ENCODE data around the gene KERA. TPM values are rescaled to one million over a fixed set of nuclear protein-coding genes. Genes with fewer than 3 reads are reported as not detected.

The KERA gene
- total and polyA plus RNA-seq, 2 experiments from 2014 or later = not detected

- no peak for TF ChIP-seq NANOG (IDR thresholded peaks at IDR 0.05; ENCODE audit: borderline replicate concordance)
- no peak for TF ChIP-seq ZNF114 (CRISPR knock-in tag; IDR thresholded peaks at IDR 0.05)
- no peak for TF ChIP-seq EZH2phosphoT487 (IDR thresholded peaks at IDR 0.05; ENCODE audit: unreplicated experiment)
- TF ChIP-seq REST (IDR thresholded peaks at IDR 0.05; ENCODE audit: unreplicated experiment) = no peak
- no peak for TF ChIP-seq CREB1 (CRISPR knock-in tag; IDR thresholded peaks at IDR 0.05; ENCODE audit: low read depth)
- no peak for TF ChIP-seq STAT1 (IDR thresholded peaks at IDR 0.05; ENCODE audit: unreplicated experiment)
- no peak for TF ChIP-seq ZNF331 (CRISPR knock-in tag; IDR thresholded peaks at IDR 0.05; ENCODE audit: low read depth)
These were observed 13.1 kb upstream of the KERA start (continued) for GRCh38 chr12:91070936-91071335.

- H4K20me1 ChIP-seq (replicated peaks; ENCODE audit: insufficient read depth) = no peaks in the 10 kb centered on the region
- H3K36me3 ChIP-seq (ENCODE audit: insufficient read depth) = no peaks in the 10 kb centered on the region
- DNase-seq (ENCODE audit: low spot score) = no peak
- no peak overlapping the region for H2AFZ ChIP-seq
- H3K27me3 ChIP-seq (ENCODE audit: insufficient read depth) = no peaks in the 10 kb centered on the region
- no peak overlapping the region for H3K4me2 ChIP-seq
- Mint-ChIP-seq H3K9me3 (no peaks in the 10 kb centered on the region), H3K4me3 (no peak overlapping the region), H3K27ac (no peak overlapping the region), H3K4me1 (no peaks in the 10 kb centered on the region), H3K36me3 (ENCODE audit: low read depth) (no peaks in the 10 kb centered on the region), H3K27me3 (ENCODE audit: insufficient read depth, low read depth, poor library complexity) (no peaks in the 10 kb centered on the region)
- no peak overlapping the region for H3K27ac ChIP-seq (ENCODE audit: low read depth)
- H3F3A ChIP-seq (replicated peaks; ENCODE audit: low read depth) = no peaks in the 10 kb centered on the region
- ATAC-seq = no peak
- H3K4me1 ChIP-seq (ENCODE audit: insufficient read depth) = no peaks in the 10 kb centered on the region
- no peaks in the 10 kb centered on the region for H3K79me2 ChIP-seq (replicated peaks; ENCODE audit: insufficient read depth)
- H3K9me2 ChIP-seq (ENCODE audit: insufficient read depth) = no peaks in the 10 kb centered on the region
- no peak overlapping the region for H3K4me3 ChIP-seq
- TF ChIP-seq EZH2 (IDR thresholded peaks at IDR 0.05; ENCODE audit: low read depth, unreplicated experiment) (no peak), REST (IDR thresholded peaks at IDR 0.05; ENCODE audit: unreplicated experiment) (no peak), STAT1 (IDR thresholded peaks at IDR 0.05; ENCODE audit: unreplicated experiment) (no peak), ZNF331 (CRISPR knock-in tag; IDR thresholded peaks at IDR 0.05; ENCODE audit: low read depth) (no peak), ZNF462 (CRISPR knock-in tag; IDR thresholded peaks at IDR 0.05) (no peak), NANOG (IDR thresholded peaks at IDR 0.05; ENCODE audit: borderline replicate concordance) (no peak), EZH2phosphoT487 (IDR thresholded peaks at IDR 0.05; ENCODE audit: unreplicated experiment) (no peak), ZNF114 (CRISPR knock-in tag; IDR thresholded peaks at IDR 0.05) (no peak)
These were observed 7.6 kb upstream of the KERA start for GRCh38 chr12:91065396-91065795.
